ENCODE data around the gene ARCN1. TPM values are rescaled to one million over a fixed set of nuclear protein-coding genes. Genes with fewer than 3 reads are reported as not detected.
A peak's percentile ranks its signal among the peaks of the same experiment; 100 is the strongest.

ARCN1 gene
- total RNA-seq, 1 experiment from 2014 or later = 330 TPM

- no peaks in the 10 kb centered on the region for H3K27me3 Mint-ChIP-seq (ENCODE audit: insufficient read depth, unreplicated experiment)
- peaks cover 5% of the 10 kb centered on the region; the same call in 1 of the 2 replicates for H3K36me3 ChIP-seq (ENCODE audit: control insufficient read depth, insufficient read depth, low read length)
- H3K4me1 ChIP-seq = peaks cover 41% of the 10 kb centered on the region
- TF ChIP-seq CTCF (IDR thresholded peaks at IDR 0.05; ENCODE audit: insufficient read depth in 1 of 2, low read depth in 1 of 2, low read length in 1 of 2, severe bottlenecking in 1 of 2, unreplicated experiment in 1 of 2) = no peak
- H3K4me1 Mint-ChIP-seq (ENCODE audit: low read depth, unreplicated experiment) = peaks cover 32% of the 10 kb centered on the region
- H3K4me3 ChIP-seq (ENCODE audit: low read depth, low read length) = peak overlapping the region; percentile 63
- POLR2A ChIA-PET = interaction anchor here (0.5 to 2.2 kb wide), 3 partner anchors 9 to 15 kb away, joined by 3 to 13 read pairs (median 4); partner anchors contain the start of gene PHLDB1
- H3K9me3 Mint-ChIP-seq (ENCODE audit: unreplicated experiment) = no peaks in the 10 kb centered on the region
- peaks cover 18% of the 10 kb centered on the region for H3K36me3 Mint-ChIP-seq (ENCODE audit: insufficient read depth, unreplicated experiment)
- CTCF ChIA-PET = interaction anchor here (1.3 to 3.2 kb wide), 6 partner anchors 13 to 50 kb away, joined by 5 to 29 read pairs (median 18); partner anchors contain the start of genes ARCN1 and PHLDB1
- H3K27me3 ChIP-seq (replicated peaks; ENCODE audit: control insufficient read depth, insufficient read depth, low read length) = no peaks in the 10 kb centered on the region
- peak overlapping the region; percentile 87 for H3K4me3 Mint-ChIP-seq (ENCODE audit: unreplicated experiment)
- no peak overlapping the region for H3K27ac Mint-ChIP-seq (ENCODE audit: unreplicated experiment)
- no peaks in the 10 kb centered on the region for H3K9me3 ChIP-seq
- intact Hi-C loops (cut with micrococcal nuclease; ENCODE audit: unreplicated experiment) = loop anchor here (5.0 kb wide), 1 partner anchor 290 kb away; no protein-coding TSS in a partner anchor
- BruUV-seq (replicated peaks) = no TSS peak
- DNase-seq = no peak
Observed at GRCh38 chr11:118622376-118623268, 50.4 kb downstream of the ARCN1 start.

- no peak for DNase-seq
- ChIA-PET CTCF (interaction anchor here (3.2 kb wide), 1 partner anchor 36 kb away, joined by 16 read pairs; no protein-coding TSS in a partner anchor), POLR2A (interaction anchor here (0.5 kb wide), 1 partner anchor 15 kb away, joined by 4 read pairs; no protein-coding TSS in a partner anchor)
- H3K36me3 Mint-ChIP-seq (ENCODE audit: insufficient read depth, unreplicated experiment) = peaks cover 22% of the 10 kb centered on the region
- no peak overlapping the region for H3K4me3 ChIP-seq (ENCODE audit: low read depth, low read length)
- peaks cover 29% of the 10 kb centered on the region for H3K4me1 Mint-ChIP-seq (ENCODE audit: low read depth, unreplicated experiment)
- intact Hi-C loops (cut with micrococcal nuclease; ENCODE audit: unreplicated experiment) = loop anchor here (5.0 kb wide), 1 partner anchor 289 kb away; no protein-coding TSS in a partner anchor
- H3K9me3 ChIP-seq = no peaks in the 10 kb centered on the region
- no peak overlapping the region for H3K4me3 Mint-ChIP-seq (ENCODE audit: unreplicated experiment)
- no peaks in the 10 kb centered on the region for H3K9me3 Mint-ChIP-seq (ENCODE audit: unreplicated experiment)
- no peak for TF ChIP-seq CTCF (IDR thresholded peaks at IDR 0.05; ENCODE audit: insufficient read depth in 1 of 2, low read depth in 1 of 2, low read length in 1 of 2, severe bottlenecking in 1 of 2, unreplicated experiment in 1 of 2)
- BruUV-seq (replicated peaks) = no TSS peak
- H3K4me1 ChIP-seq = peaks cover 34% of the 10 kb centered on the region
- peaks cover 5% of the 10 kb centered on the region; the same call in 1 of the 2 replicates for H3K36me3 ChIP-seq (ENCODE audit: control insufficient read depth, insufficient read depth, low read length)
- no peaks in the 10 kb centered on the region for H3K27me3 ChIP-seq (replicated peaks; ENCODE audit: control insufficient read depth, insufficient read depth, low read length)
- no peaks in the 10 kb centered on the region for H3K27me3 Mint-ChIP-seq (ENCODE audit: insufficient read depth, unreplicated experiment)
- no peak overlapping the region for H3K27ac Mint-ChIP-seq (ENCODE audit: unreplicated experiment)
Observed at GRCh38 chr11:118623269-118623655, 51.1 kb downstream of the ARCN1 start.

- TF ChIP-seq CTCF (IDR thresholded peaks at IDR 0.05; ENCODE audit: insufficient read depth in 1 of 2, low read depth in 1 of 2, low read length in 1 of 2, severe bottlenecking in 1 of 2, unreplicated experiment in 1 of 2) = no peak
- Mint-ChIP-seq H3K27ac (ENCODE audit: unreplicated experiment) (no peak overlapping the region), H3K4me1 (ENCODE audit: low read depth, unreplicated experiment) (peaks cover 23% of the 10 kb centered on the region), H3K9me3 (ENCODE audit: unreplicated experiment) (no peaks in the 10 kb centered on the region), H3K36me3 (ENCODE audit: insufficient read depth, unreplicated experiment) (peaks cover 31% of the 10 kb centered on the region), H3K27me3 (ENCODE audit: insufficient read depth, unreplicated experiment) (no peaks in the 10 kb centered on the region), H3K4me3 (ENCODE audit: unreplicated experiment) (no peak overlapping the region)
- Histone ChIP-seq H3K9me3 (no peaks in the 10 kb centered on the region), H3K36me3 (ENCODE audit: control insufficient read depth, insufficient read depth, low read length) (peaks cover 5% of the 10 kb centered on the region; the same call in 1 of the 2 replicates), H3K27me3 (replicated peaks; ENCODE audit: control insufficient read depth, insufficient read depth, low read length) (no peaks in the 10 kb centered on the region), H3K4me3 (ENCODE audit: low read depth, low read length) (no peak overlapping the region), H3K4me1 (peaks cover 15% of the 10 kb centered on the region)
- intact Hi-C loops (cut with micrococcal nuclease; ENCODE audit: unreplicated experiment) = no loop called here
- ChIA-PET POLR2A (interaction anchor here (0.6 kb wide), 1 partner anchor 12 kb away, joined by 3 read pairs; no protein-coding TSS in a partner anchor), CTCF (interaction anchor here (0.6 to 1.5 kb wide), 3 partner anchors 17 to 64 kb away, joined by 4 read pairs; no protein-coding TSS in a partner anchor)
- DNase-seq = no peak
- BruUV-seq (replicated peaks) = no TSS peak
Observed at GRCh38 chr11:118625036-118625690, 53.0 kb downstream of the ARCN1 start.

All from Caco-2 (cell line).